ENCODE data around the gene BCOR.

DNA sequence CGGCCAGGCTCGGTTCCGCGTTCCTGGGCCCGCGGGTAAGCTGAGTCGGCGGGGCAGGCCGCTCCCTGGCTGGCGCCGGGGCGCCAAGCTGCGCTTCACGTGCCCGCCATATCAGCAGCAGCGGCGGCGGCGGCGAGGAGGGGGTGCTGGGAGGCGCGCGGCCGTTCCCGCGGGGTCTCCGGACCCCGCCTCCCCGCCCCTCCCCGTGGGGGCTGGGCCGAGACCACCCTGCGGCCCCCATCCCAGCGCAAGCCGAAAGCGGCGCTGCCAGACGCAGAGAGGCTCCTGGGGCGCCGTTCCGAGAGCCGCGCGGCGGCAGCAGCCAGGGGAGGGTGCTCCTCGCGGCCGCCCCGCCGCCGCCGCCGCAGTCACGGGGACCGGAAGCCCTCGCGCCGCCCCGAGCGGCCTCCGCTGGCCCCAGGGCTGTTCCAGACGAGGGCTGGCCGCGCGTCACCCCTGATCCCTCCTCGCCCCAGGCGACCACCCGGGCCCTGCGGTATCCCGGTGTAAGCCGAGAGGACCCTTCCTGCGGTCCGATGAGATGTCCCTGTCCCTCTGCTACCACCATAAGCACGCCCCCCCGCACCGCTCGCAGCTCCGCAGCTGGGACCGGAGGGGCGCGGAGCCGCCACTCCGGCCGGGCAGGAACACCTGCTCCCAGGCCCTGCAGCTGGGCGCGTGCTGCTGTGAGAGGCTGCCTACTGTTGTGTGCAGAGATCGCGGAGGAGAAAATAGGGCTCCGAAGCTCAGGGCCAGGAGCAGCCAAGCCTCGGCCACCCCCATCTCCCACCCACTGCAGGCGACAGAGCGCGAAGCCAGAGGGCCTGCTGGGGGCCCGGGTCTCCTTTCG is 7.5 kb upstream of the BCOR start:
- TF ChIP-seq POLR2A (IDR thresholded peaks at IDR 0.05; ENCODE audit: low read length) (peak; percentile 43), GATA1 (IDR thresholded peaks at IDR 0.05; ENCODE audit: low read depth, low read length) (no peak)

All from erythroblast (primary cell).